ENCODE results near the gene HAGHL.
"Not testable (repeated sequence)": the region's sequence is repeated elsewhere in the genome, so short reads cannot be mapped to it uniquely, and the experiment has no call there.

Gene HAGHL

GRCh38 chr16:767743-768235, 40.9 kb downstream of the HAGHL start:
- Histone ChIP-seq H3K36me3 (ENCODE audit: control insufficient read depth, insufficient read depth, low read length) (no peaks in the 10 kb centered on the region), H3K27ac (ENCODE audit: low read length) (no peak overlapping the region), H3K4me1 (ENCODE audit: control insufficient read depth, insufficient read depth, low read length) (no peaks in the 10 kb centered on the region; the same call in 1 of the 2 replicates), H3K4me3 (ENCODE audit: low read length) (no peak overlapping the region), H3K9me3 (ENCODE audit: control insufficient read depth, insufficient read depth, low read length) (no peaks in the 10 kb centered on the region), H3K27me3 (ENCODE audit: control insufficient read depth, insufficient read depth, low read length) (no peaks in the 10 kb centered on the region)
- DNase-seq (ENCODE audit: low read depth, low spot score) = no peak
- WGBS (ENCODE audit: insufficient coverage, insufficient read length) = no CpG with 5 or more reads among the region's 38 CpGs

GRCh38 chr16:768428-768827, 41.5 kb downstream of the HAGHL start:
- DNase-seq (ENCODE audit: low read depth, low spot score) = no peak
- no CpG with 5 or more reads among the region's 21 CpGs for WGBS (ENCODE audit: insufficient coverage, insufficient read length)
- Histone ChIP-seq H3K4me1 (ENCODE audit: control insufficient read depth, insufficient read depth, low read length) (no peaks in the 10 kb centered on the region; the same call in 1 of the 2 replicates), H3K4me3 (ENCODE audit: low read length) (no peak overlapping the region), H3K27ac (ENCODE audit: low read length) (no peak overlapping the region), H3K9me3 (ENCODE audit: control insufficient read depth, insufficient read depth, low read length) (no peaks in the 10 kb centered on the region), H3K27me3 (ENCODE audit: control insufficient read depth, insufficient read depth, low read length) (no peaks in the 10 kb centered on the region), H3K36me3 (ENCODE audit: control insufficient read depth, insufficient read depth, low read length) (no peaks in the 10 kb centered on the region)

- WGBS (ENCODE audit: insufficient coverage, insufficient read length) = no CpG with 5 or more reads among the region's 20 CpGs
- H3K36me3 ChIP-seq (ENCODE audit: control insufficient read depth, insufficient read depth, low read length) = no peaks in the 10 kb centered on the region; the same call in 1 of the 2 replicates
- no peak overlapping the region for H3K4me3 ChIP-seq (ENCODE audit: low read length)
- no peak overlapping the region for H3K27ac ChIP-seq (ENCODE audit: low read length)
- no peaks in the 10 kb centered on the region for H3K4me1 ChIP-seq (ENCODE audit: control insufficient read depth, insufficient read depth, low read length)
- H3K9me3 ChIP-seq (ENCODE audit: control insufficient read depth, insufficient read depth, low read length) = no peaks in the 10 kb centered on the region
- no peak for DNase-seq (ENCODE audit: low read depth, low spot score)
- no peaks in the 10 kb centered on the region for H3K27me3 ChIP-seq (ENCODE audit: control insufficient read depth, insufficient read depth, low read length)
Observed at GRCh38 chr16:769184-769784, 42.4 kb downstream of the HAGHL start.

GRCh38 chr16:769934-770333, 43.0 kb downstream of the HAGHL start:
- Histone ChIP-seq H3K36me3 (ENCODE audit: control insufficient read depth, insufficient read depth, low read length) (peaks cover 3% of the 10 kb centered on the region; the same call in 1 of the 2 replicates), H3K9me3 (ENCODE audit: control insufficient read depth, insufficient read depth, low read length) (no peaks in the 10 kb centered on the region), H3K4me1 (ENCODE audit: control insufficient read depth, insufficient read depth, low read length) (no peaks in the 10 kb centered on the region; the same call in 1 of the 2 replicates), H3K27ac (ENCODE audit: low read length) (no peak overlapping the region), H3K27me3 (ENCODE audit: control insufficient read depth, insufficient read depth, low read length) (no peaks in the 10 kb centered on the region), H3K4me3 (ENCODE audit: low read length) (no peak overlapping the region)
- no CpG with 5 or more reads among the region's 19 CpGs for WGBS (ENCODE audit: insufficient coverage, insufficient read length)
- DNase-seq (ENCODE audit: low read depth, low spot score) = no peak

GRCh38 chr16:770411-770810, 43.5 kb downstream of the HAGHL start:
- Histone ChIP-seq H3K27me3 (ENCODE audit: control insufficient read depth, insufficient read depth, low read length) (no peaks in the 10 kb centered on the region), H3K9me3 (ENCODE audit: control insufficient read depth, insufficient read depth, low read length) (no peaks in the 10 kb centered on the region), H3K4me1 (ENCODE audit: control insufficient read depth, insufficient read depth, low read length) (no peaks in the 10 kb centered on the region; the same call in 1 of the 2 replicates), H3K27ac (ENCODE audit: low read length) (no peak overlapping the region), H3K36me3 (ENCODE audit: control insufficient read depth, insufficient read depth, low read length) (peaks cover 3% of the 10 kb centered on the region; the same call in 1 of the 2 replicates), H3K4me3 (ENCODE audit: low read length) (no peak overlapping the region)
- DNase-seq (ENCODE audit: low read depth, low spot score) = no peak
- no CpG with 5 or more reads among the region's 13 CpGs for WGBS (ENCODE audit: insufficient coverage, insufficient read length)

- WGBS (ENCODE audit: insufficient coverage, insufficient read length) = no CpG with 5 or more reads among the region's 18 CpGs
- no peak overlapping the region for H3K27ac ChIP-seq (ENCODE audit: low read length)
- H3K4me1 ChIP-seq (ENCODE audit: control insufficient read depth, insufficient read depth, low read length) = no peaks in the 10 kb centered on the region; the same call in 1 of the 2 replicates
- no peak overlapping the region for H3K4me3 ChIP-seq (ENCODE audit: low read length)
- no peak for DNase-seq (ENCODE audit: low read depth, low spot score)
- H3K9me3 ChIP-seq (ENCODE audit: control insufficient read depth, insufficient read depth, low read length) = no peaks in the 10 kb centered on the region
- no peaks in the 10 kb centered on the region for H3K27me3 ChIP-seq (ENCODE audit: control insufficient read depth, insufficient read depth, low read length)
- H3K36me3 ChIP-seq (ENCODE audit: control insufficient read depth, insufficient read depth, low read length) = peaks cover 3% of the 10 kb centered on the region; the same call in 1 of the 2 replicates
Observed at GRCh38 chr16:772959-773358, 46.1 kb downstream of the HAGHL start.

- H3K4me1 ChIP-seq (ENCODE audit: control insufficient read depth, insufficient read depth, low read length) = no peaks in the 10 kb centered on the region; the same call in 1 of the 2 replicates
- H3K36me3 ChIP-seq (ENCODE audit: control insufficient read depth, insufficient read depth, low read length) = peaks cover 3% of the 10 kb centered on the region; the same call in 1 of the 2 replicates
- no peak overlapping the region; the same call in 1 of the 2 replicates for H3K4me3 ChIP-seq (ENCODE audit: low read length)
- H3K27ac ChIP-seq (ENCODE audit: low read length) = no peak overlapping the region
- WGBS (ENCODE audit: insufficient coverage, insufficient read length) = no CpG with 5 or more reads among the region's 46 CpGs
- no peaks in the 10 kb centered on the region for H3K9me3 ChIP-seq (ENCODE audit: control insufficient read depth, insufficient read depth, low read length)
- no peaks in the 10 kb centered on the region for H3K27me3 ChIP-seq (ENCODE audit: control insufficient read depth, insufficient read depth, low read length)
- no peak for DNase-seq (ENCODE audit: low read depth, low spot score)
Observed at GRCh38 chr16:774086-775001, 47.4 kb downstream of the HAGHL start.

- no CpG with 5 or more reads among the region's 36 CpGs for WGBS (ENCODE audit: insufficient coverage, insufficient read length)
- no peaks in the 10 kb centered on the region for H3K27me3 ChIP-seq (ENCODE audit: control insufficient read depth, insufficient read depth, low read length)
- no peak overlapping the region; the same call in 1 of the 2 replicates for H3K4me3 ChIP-seq (ENCODE audit: low read length)
- no peaks in the 10 kb centered on the region for H3K9me3 ChIP-seq (ENCODE audit: control insufficient read depth, insufficient read depth, low read length)
- DNase-seq (ENCODE audit: low read depth, low spot score) = no peak
- no peaks in the 10 kb centered on the region; the same call in 1 of the 2 replicates for H3K4me1 ChIP-seq (ENCODE audit: control insufficient read depth, insufficient read depth, low read length)
- H3K27ac ChIP-seq (ENCODE audit: low read length) = no peak overlapping the region
- H3K36me3 ChIP-seq (ENCODE audit: control insufficient read depth, insufficient read depth, low read length) = peaks cover 3% of the 10 kb centered on the region; the same call in 1 of the 2 replicates
Observed at GRCh38 chr16:775236-775796, 48.4 kb downstream of the HAGHL start.

GRCh38 chr16:776298-776697, 49.4 kb downstream of the HAGHL start:
- H3K9me3 ChIP-seq (ENCODE audit: control insufficient read depth, insufficient read depth, low read length); H3K4me3 ChIP-seq (ENCODE audit: low read length); H3K27ac ChIP-seq (ENCODE audit: low read length); H3K27me3 ChIP-seq (ENCODE audit: control insufficient read depth, insufficient read depth, low read length); H3K36me3 ChIP-seq (ENCODE audit: control insufficient read depth, insufficient read depth, low read length); H3K4me1 ChIP-seq (ENCODE audit: control insufficient read depth, insufficient read depth, low read length); DNase-seq (ENCODE audit: low read depth, low spot score): not testable (repeated sequence)
- WGBS (ENCODE audit: insufficient coverage, insufficient read length) = no CpG with 5 or more reads among the region's 10 CpGs

- H3K27me3 ChIP-seq (ENCODE audit: control insufficient read depth, insufficient read depth, low read length) = no peaks in the 10 kb centered on the region
- WGBS (ENCODE audit: insufficient coverage, insufficient read length) = no CpG with 5 or more reads among the region's 9 CpGs
- no peak for DNase-seq (ENCODE audit: low read depth, low spot score)
- H3K4me1 ChIP-seq (ENCODE audit: control insufficient read depth, insufficient read depth, low read length) = no peaks in the 10 kb centered on the region; the same call in 1 of the 2 replicates
- H3K9me3 ChIP-seq (ENCODE audit: control insufficient read depth, insufficient read depth, low read length) = no peaks in the 10 kb centered on the region
- H3K27ac ChIP-seq (ENCODE audit: low read length) = no peak overlapping the region
- H3K36me3 ChIP-seq (ENCODE audit: control insufficient read depth, insufficient read depth, low read length) = peaks cover 3% of the 10 kb centered on the region; the same call in 1 of the 2 replicates
- no peak overlapping the region for H3K4me3 ChIP-seq (ENCODE audit: low read length)
Observed at GRCh38 chr16:776824-777223, 49.9 kb downstream of the HAGHL start.
